Fibroblast of skin of abdomen (primary cell): ENCODE results near the gene LIPC.

ENCODE experiments used
- DNase-seq: peaks from one replicate; pipeline ENCODE4 v3.0.0-alpha.2; 2013

LIPC gene

GRCh38 chr15:58497046-58497785, 65.4 kb downstream of the LIPC start:
- DNase-seq: no peak

DNA sequence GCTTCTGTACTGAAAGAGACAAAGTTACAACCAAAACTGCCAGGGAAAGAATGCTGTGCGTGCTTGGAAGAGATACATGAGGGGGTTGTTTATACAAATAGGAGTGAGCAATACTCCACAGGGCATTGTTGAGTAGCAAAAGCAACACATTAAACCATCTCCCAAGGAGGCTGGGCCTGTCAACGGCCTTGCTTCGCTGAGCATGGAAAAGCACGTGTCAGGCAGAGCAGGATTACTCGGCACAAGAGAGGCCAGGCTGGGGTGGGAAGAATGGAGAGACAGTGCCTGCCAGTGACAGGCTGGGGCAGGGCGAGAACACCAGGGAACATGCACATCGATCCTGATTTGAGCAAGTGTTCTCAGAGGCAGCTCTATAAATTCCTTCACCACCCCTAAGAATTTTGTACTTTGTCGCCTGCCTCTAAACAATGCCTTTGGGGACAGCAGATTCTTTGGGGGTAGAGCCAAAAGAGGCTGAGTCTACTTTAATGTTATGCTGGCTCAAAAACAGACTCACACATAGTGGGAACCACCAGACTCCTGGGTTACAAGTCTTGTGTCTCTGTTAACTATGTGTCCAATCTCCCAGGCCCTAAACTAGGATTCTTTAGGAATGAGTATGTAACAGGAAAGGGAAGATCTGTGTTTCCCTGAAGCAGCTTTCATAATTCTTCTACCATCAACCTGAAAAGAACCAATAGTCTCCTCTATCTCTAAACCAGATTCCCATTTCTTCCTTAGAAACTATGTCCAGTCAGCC, 67.2 kb downstream of the LIPC start:
- peak; percentile 72 for DNase-seq

DNA sequence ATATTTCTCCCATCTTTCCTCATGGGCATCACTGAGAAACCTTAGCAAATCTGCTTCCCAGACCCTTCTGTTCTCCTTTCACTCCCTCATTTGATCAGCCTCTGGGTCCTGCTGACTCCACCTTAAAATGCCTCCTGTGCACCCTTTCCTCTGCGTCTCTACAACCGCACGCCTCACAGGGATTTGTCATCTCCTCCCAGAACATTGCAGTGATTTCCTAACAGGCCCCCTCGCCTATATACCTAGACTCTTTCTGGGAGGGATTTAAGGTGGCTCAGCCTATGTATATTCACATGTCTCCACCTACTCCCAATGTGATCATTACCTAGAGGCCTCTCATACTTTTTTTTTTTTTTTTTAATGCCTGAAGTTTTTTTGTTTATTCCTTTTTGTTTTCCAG, 69.2 kb downstream of the LIPC start:
- DNase-seq: no peak

- no peak for DNase-seq
Measured at GRCh38 chr15:58501636-58502188, 69.9 kb downstream of the LIPC start.

DNA sequence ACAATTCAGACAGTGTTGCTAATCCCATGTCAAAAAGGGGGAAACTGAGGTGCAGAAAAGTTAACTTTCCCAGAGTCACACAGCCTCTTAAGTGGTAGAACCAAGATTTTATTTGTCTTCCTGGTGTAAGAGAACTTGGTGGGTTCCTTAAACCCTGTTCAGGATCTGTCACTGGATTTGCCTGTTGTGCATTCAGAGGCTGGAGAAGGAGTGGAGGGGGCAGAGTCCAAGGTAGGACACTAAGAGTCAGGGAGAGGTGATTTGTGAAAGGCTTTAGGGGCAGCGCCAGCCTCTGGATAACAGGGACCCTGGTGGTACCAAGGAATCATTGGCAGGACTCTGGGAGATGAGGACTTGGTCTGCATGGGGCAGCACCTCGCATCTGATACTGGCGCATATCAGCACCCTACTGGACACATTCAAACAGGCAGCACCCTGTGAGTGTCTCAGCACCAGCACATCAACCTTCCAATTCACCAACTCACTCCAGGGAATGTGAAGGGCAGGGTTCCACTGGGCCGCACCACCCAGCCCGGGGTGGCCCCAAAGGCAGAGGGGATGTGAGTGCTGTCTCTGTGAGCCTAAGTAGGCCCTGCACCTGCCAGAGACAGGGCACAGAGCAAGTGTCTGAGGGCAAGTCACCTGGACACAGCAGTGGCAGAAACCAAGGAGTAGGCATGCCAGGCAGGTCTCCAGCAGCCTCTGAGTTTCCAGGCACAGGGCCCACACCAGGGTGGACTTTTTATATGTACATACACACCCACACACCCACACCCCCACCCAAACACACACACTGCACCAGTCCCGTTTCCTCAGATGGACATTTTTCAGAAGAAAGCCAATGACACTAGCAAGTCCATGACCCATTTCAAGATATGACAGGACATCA, 71.6 kb downstream of the LIPC start:
- no peak for DNase-seq

- no peak for DNase-seq
Measured at GRCh38 chr15:58504674-58505234, 73.0 kb downstream of the LIPC start.

DNA sequence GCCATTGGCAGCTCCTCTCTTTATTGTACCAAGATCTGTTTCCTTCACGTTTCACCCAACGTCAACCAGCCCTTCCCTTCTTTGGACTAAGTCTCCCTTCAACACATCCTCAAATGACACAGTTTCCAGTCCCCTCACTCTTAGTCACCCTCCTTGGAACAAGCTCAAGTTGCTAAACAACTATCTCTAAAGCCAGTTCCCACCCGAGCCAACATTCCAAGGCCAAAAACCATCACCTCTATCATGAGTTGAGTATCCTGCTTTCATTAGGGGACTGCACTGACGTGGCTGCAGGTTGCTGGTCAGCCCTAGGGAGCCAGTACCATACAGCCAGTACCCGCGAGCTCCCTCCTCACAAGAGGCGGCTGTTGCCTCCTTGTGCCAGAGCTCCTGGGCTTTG, 73.8 kb downstream of the LIPC start:
- DNase-seq: no peak

DNA sequence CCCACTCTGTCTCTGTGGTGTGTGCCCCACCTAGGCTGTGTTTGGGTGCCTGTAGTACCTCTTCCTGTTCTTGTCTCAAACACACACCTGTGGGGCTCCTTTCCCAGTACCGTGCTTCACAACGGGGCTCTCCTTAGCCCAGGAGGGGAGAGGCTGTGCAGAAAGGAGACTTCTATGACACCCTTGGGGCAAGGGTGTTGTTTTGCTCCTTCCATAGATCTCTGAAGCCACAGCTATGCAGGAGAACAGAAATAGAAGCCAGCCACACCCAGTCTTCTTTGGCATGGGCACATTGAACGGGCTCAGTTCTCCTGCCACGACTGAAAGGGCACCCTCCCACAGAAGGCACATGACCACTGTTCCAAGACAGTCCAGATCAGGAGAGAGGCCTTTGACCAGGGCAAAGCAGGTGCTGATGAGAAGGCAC, 74.3 kb downstream of the LIPC start:
- no peak for DNase-seq

GRCh38 chr15:58506783-58507668, 75.2 kb downstream of the LIPC start:
- no peak for DNase-seq

GRCh38 chr15:58509556-58509955, 77.8 kb downstream of the LIPC start:
- no peak for DNase-seq

DNA sequence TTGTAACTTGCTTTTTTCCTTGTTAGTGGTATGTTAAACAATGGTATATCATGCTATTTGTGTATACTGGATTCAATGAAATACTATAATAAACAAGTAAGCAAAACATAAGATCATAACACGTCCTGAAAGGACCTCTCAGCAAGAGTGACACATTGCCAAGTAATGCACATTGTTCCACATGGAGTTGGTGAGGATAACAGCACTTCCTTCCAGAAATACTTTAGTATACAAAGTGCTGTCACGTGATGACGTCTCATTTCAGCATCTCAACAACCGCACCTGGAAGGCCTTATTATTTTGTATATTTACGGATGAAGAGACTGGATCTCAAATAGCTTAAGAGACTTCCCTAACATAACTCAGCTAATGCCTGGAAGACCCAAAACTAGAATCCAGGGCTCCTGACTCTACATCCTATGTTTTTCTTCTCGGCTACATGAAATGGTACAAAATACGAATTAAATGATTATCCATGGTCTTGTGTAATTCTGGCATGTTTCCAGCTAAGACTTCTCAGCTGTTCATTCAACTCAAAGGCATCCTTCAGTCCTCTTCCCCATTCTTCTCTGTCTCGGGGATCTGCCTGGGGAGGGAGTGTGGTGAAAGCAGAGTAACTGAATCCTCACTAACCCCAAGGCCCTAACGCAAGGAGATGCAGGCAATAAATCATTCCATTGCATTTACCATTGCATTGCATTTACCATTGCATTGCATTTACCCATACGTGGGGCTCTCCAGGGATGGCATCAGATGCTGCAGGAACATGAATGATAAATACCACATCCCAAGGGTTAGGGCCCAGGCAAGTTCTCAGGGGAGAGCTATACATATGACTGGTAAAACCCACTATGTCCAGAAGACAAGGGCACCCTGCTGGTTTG, 79.2 kb downstream of the LIPC start:
- no peak for DNase-seq

- no peak for DNase-seq
Measured at GRCh38 chr15:58511599-58511987, 79.8 kb downstream of the LIPC start.

DNA sequence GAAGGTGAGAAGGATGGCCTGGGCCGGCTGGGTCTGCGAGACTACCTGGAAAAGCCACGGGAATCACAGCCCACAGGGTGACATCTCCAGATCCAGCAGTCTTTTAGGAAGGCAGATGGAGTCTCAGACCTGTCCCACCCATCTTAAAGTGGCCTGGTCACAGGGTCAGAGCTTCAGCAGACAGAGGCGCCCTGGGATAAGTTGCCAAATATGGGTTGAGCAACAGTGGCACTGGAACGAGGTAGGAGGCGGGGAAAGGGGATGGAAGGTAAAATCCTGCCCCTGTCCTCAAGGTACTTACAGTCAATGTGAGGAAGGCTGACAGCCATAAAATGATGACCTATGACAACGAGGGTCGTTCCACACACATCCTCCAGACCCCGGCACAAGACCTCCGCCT, 80.7 kb downstream of the LIPC start:
- no peak for DNase-seq

DNA sequence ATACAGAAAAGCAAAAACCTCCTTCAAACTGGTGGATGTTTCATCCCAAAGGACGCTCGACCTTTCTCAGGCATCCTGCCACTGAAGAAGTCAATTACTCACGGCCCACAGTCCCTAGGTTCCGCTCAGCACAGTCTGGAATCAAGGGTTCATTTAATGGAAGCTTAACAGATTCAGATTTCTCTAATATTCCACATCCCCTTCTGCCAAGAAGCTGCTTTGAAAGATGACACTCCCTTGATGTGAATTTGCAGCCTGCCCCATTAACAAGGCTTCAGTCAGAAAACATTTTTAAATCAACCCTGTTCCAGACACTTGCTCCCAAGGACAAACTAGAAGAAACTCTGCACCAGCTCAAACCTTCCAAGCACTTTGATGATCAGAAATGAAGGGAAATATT, 81.2 kb downstream of the LIPC start:
- no peak for DNase-seq

DNA sequence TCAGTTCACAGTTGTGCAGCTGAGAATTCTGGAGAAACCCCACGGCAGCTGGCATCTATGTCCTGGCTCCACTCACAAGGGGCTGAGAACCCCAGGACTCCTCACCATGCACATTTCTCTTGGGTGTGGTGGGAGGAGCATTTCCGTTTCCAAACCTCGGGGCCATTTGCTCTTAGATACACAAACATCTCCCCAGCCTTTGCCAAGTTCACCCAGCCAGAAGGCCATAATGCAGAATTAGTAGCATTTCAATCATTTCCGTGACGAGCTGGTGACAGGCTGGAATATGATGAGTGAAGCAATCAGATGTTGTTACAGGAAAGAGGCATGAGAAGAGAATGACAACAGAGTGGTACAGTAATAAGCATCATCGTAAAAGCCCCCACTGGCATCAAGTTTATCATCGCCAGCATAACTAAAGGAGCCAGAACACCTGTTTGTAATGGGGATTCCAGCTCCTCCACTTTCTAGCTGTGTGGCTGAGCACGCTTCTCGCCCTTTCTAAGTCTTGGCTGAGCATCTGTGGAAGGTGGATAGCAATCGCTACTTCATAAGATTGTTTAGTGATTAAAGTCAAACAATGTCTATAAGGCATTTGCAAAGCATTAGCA, 82.0 kb downstream of the LIPC start:
- DNase-seq: no peak

GRCh38 chr15:58515807-58516206, 84.0 kb downstream of the LIPC start:
- no peak for DNase-seq

DNA sequence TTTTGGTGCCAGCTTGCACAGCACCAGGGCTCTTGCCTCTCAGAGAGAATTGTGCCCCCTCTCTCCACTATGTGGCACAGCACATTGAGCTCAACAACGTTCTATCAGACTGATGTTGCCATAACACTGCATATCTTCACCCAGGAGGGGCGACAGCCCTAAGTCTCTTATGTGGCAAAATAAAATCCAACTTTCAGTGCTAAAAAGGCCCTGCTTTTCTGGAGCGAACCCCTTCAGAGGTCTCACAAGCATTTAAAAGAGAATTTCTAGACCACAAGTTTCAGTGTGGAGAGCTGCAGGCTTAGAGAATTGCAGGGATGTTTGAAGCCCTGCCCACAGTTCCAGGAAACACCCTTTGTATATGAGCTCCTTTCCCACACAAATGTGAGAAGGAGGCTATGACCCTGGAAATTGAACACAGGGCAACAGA, 85.5 kb downstream of the LIPC start:
- no peak for DNase-seq

GRCh38 chr15:58517682-58518525, 86.1 kb downstream of the LIPC start:
- no peak for DNase-seq

DNA sequence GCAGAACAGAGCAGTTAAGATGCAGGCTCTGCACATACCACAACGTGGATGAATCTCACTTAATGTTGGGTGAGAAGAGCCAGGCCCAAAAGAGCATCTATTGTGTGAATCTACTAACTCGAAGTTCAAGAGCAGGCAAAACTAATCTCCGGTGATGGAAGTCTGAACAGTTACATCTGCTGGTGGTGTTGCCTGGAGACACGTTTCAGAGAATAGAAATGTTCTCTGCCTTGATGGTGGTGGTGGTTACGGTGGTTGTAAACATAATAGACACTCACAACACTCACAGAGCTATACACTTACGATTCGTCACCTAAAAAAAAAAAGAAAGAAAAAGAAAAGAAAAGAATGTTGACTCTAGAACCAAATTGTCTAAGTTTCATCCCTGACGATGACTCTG, 86.8 kb downstream of the LIPC start:
- DNase-seq: no peak
